Astrocyte of the spinal cord (primary cell): ENCODE results near the gene ACOT8.
"Not testable (repeated sequence)": the region's sequence is repeated elsewhere in the genome, so short reads cannot be mapped to it uniquely, and the experiment has no call there.

Experiments
- DNase-seq: peaks from one replicate; pipeline ENCODE4 v3.0.0; 2011; ENCODE audit warnings: low read depth, low spot score
- H3K4me3 ChIP-seq: 2 replicates; pipeline ENCODE4 v1.5.1; 2011; ENCODE audit warnings: low read depth, mild to moderate bottlenecking, low read length, moderate library complexity
- CTCF ChIP-seq: IDR thresholded peaks from 2 replicates; pipeline ENCODE4 v1.5.1; 2012; ENCODE audit warnings: low read depth, mild to moderate bottlenecking, low read length, inconsistent platforms
- in situ Hi-C: cut with HindIII; loops from 2 replicates; pipeline ENCODE4 v1.10.0; 2017; ENCODE audit warnings: low sequenced_read_pairs

ACOT8 gene

GRCh38 chr20:45874576-45874975, 17.4 kb upstream of the ACOT8 start:
- DNase-seq, result no peak
- H3K4me3 ChIP-seq, result no peak overlapping the region
- in situ Hi-C loops, result no loop called here
- no peak for TF ChIP-seq CTCF

- H3K4me3 ChIP-seq, in situ Hi-C loops, DNase-seq: not testable (repeated sequence)
Measured at GRCh38 chr20:45874104-45874481, 16.9 kb upstream of the ACOT8 start.

GRCh38 chr20:45873409-45874103, 16.4 kb upstream of the ACOT8 start:
- in situ Hi-C loops, result no loop called here
- H3K4me3 ChIP-seq, result no peak overlapping the region
- TF ChIP-seq CTCF, result no peak
- DNase-seq, result no peak

GRCh38 chr20:45872626-45873025, 15.4 kb upstream of the ACOT8 start:
- no peak for TF ChIP-seq CTCF
- in situ Hi-C loops, result no loop called here
- DNase-seq, result no peak

GRCh38 chr20:45867819-45868176, 10.6 kb upstream of the ACOT8 start:
- no peak for TF ChIP-seq CTCF
- no peak overlapping the region for H3K4me3 ChIP-seq
- in situ Hi-C loops, result no loop called here
- peak; percentile 67 for DNase-seq

More at GRCh38 chr20:45872626-45873025, 15.4 kb upstream of the ACOT8 start:
- H3K4me3 ChIP-seq, result no peak overlapping the region

- in situ Hi-C loops, result no loop called here
- H3K4me3 ChIP-seq, result no peak overlapping the region
- DNase-seq, result no peak
- TF ChIP-seq CTCF, result no peak
Measured at GRCh38 chr20:45867136-45867818, 10.1 kb upstream of the ACOT8 start.

- H3K4me3 ChIP-seq, result no peak overlapping the region
- no peak for TF ChIP-seq CTCF
- in situ Hi-C loops, result no loop called here
- DNase-seq, result no peak
Measured at GRCh38 chr20:45866454-45866853, 9.3 kb upstream of the ACOT8 start.
